Left renal cortex interstitium (tissue), 4 donors: ENCODE measurements around the gene PNMA8C. TPM values are rescaled to one million over a fixed set of nuclear protein-coding genes. Genes with fewer than 3 reads are reported as not detected.
"Not testable (repeated sequence)": the region's sequence is repeated elsewhere in the genome, so short reads cannot be mapped to it uniquely, and the experiment has no call there.

Experiments
- DNase-seq, 4 donors: peaks; one replicate each; pipeline ENCODE4 v3.0.0-alpha.2; 2013; ENCODE audit warnings: low read depth in 4 of 4, low spot score in 2 of 4, missing footprints in 1 of 4
- polyA plus RNA-seq, 4 donors: library from polyadenylated mRNA; unstranded; fragments of 120-200 nt; gene quantifications; one replicate each; pipeline ENCODE4 v1.2.1, GENCODE V29; 2013; ENCODE audit not compliant: insufficient read length in 4 of 4

The PNMA8C gene
- polyA plus RNA-seq, 4 donors: 0.58 to 0.74 (median 0.69) TPM

- no peak for DNase-seq
These were observed 19.9 kb upstream of the PNMA8C start for GRCh38 chr19:46448601-46449000.

GRCh38 chr19:46447824-46448223, 19.1 kb upstream of the PNMA8C start:
- DNase-seq: no peak

- DNase-seq: no peak
These were observed 18.3 kb upstream of the PNMA8C start for GRCh38 chr19:46447006-46447405.

GRCh38 chr19:46446021-46446420, 17.3 kb upstream of the PNMA8C start:
- DNase-seq: no peak

DNA sequence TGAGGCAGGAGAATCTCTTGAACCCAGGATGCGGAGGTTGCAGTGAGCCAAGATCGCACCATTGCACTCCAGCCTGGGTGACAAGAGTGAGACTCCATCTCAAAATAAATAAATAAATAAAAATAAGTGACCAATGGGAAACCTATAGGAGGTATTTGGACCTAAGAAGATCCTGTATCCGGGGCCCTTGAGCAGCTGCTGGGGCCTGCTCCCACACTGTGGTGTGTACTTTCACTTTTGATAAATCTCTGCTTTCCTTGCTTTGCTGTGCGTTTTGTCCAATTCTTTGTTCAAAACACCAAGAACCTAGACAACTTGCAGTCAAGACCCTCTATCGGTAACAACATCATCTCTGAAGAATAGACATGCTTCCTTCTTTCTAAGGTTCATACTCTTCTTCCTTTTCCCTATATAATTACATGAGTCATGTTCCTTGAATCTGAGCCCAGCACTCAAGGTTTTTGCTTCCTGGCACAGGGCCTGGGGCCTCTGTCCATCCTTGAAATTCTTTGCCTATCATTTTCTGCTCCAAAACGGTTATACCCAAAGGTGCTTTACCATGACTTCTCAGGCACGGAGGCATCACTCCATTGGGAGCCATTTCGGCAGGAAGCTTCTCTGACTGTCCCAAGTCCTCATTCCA, 14.2 kb upstream of the PNMA8C start:
- DNase-seq: no peak

DNA sequence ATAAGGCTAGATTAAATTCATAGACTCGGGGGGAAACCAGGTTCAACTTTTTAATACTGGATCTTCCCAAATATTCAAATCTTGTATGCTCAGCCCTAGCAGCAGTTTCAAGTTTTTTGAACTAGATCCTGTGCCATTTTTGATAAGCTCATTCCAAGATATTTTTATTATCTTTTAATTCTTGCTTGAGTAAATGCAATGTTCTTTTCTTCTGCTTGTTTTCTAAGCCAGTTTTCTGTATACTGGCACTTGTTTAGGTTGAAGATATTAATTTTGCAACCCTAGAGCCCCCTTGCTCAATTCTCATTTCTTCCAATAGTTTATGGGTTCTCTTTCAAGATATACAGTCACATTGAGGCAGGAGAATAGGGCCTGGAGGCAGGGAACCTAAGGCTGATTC, 13.1 kb upstream of the PNMA8C start:
- DNase-seq: no peak

DNA sequence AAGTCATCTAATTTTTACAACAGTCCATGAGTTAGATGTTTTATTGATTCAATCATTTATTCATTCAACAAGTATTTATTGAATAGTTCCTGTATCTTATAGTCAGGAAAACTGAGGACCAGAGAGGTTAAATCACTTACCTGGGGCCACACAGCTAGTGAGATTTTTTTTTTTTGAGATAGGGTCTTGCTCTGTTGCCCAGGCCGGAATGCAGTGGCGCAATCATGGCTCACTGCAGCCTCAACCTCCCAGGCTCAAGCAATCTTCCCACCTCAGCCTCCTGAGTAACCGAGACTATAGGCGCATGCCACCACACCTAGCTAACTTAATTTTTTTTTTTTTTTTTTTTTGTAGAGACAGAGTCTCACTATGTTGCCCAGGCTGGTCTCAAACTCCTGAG, 7.0 kb upstream of the PNMA8C start:
- DNase-seq: not testable (repeated sequence)

- DNase-seq: no peak
These were observed 6.3 kb upstream of the PNMA8C start for GRCh38 chr19:46435009-46435408.

- DNase-seq: not testable (repeated sequence)
These were observed 4.7 kb upstream of the PNMA8C start for GRCh38 chr19:46433470-46433869.

DNA sequence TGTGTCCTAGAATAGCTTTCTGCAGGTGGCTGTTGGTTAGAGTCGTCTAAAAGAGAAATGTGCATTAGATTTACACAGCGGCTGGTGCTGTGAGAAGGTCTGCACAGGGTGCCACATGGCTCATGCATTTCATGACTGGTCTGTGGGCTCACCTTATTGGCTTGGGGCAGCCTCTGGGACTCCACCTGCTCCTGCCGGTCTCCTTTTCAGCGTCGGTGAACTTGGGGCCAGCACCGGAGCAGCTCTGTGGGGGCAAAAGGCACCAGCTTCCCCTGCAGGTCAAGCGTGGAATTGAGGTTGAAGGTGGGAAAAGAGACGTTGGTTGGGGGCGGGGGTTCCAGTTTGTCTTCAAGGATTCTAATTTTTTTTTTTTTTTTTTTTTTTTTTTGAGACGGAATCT, 3.1 kb upstream of the PNMA8C start:
- no peak for DNase-seq

GRCh38 chr19:46429999-46430398, 1.3 kb upstream of the PNMA8C start:
- no peak for DNase-seq

GRCh38 chr19:46427518-46428045, 1.2 kb downstream of the PNMA8C start:
- DNase-seq: no peak

DNA sequence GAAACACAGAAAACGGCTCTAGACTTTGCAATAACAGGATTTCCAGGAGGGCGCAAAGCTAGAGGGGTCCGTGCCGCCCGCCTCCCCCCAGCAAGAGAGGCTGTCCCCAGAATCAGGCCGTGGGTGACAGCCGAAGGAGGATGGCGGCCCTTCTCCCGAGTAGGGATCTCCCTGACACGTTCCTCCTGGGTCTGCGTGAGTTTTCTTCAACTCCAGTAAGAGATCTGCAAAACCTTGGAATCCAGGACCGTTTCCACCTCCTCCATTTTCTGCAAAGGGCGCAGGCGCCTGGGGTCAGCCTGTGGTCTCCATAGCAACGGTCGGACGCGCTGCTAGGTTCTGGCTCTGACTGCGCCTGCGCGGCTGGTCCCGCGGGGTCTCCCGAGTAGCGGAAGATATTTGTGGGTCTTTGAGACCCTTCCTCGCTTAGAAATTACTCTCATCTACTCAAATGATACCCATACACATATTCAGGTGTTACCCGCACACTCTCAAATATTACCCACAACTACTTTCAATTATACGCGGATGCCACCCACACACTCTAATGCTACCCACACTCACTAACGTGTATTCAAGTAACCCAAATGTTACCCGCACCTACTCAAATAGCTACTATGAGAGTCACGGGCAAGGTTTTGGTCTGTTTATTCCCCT, 2.1 kb downstream of the PNMA8C start:
- peak in 2 of 4 donors; percentile 85 to 86 for DNase-seq

- peak in 1 of 4 donors; percentile 89 for DNase-seq
These were observed 2.7 kb downstream of the PNMA8C start for GRCh38 chr19:46426035-46426505.

DNA sequence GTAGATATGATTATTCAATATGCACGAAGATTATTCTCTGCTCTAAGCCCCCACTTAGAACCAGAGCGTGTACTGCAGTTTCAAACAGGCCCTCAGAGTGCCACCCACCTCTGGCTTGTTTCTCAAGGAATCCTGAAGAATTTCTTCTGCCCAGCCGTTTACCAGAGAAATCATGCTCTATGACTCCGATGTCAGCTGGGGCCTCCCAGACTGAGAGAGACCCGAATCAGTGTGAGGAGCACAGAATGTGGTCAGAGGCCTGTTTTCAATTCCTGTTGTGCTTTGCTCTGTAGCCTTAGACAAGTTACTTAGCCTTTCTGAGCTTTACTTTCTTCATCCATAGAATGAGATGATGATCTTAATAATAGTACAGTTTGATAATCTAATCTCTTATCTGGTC, 5.5 kb downstream of the PNMA8C start:
- DNase-seq: no peak

DNA sequence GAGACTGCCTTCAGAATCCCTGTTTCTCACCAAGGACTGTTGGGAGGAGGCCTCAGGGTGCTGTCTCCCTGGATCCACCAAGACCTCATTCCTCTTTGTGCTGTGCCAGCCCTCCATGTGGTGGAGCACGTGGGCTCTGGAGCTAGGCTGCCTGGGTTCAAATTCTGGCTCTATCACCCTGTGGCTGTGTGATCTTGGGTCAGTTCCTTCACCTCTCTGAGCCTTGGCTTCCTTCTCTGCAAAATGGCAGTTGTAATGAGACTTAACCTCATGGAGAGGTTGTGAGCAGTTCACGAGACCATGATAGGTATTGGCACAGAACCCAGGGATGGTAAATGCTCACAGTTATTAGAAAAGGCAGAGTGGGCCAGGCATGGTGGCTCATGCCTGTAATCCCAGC, 6.4 kb downstream of the PNMA8C start:
- no peak for DNase-seq

DNA sequence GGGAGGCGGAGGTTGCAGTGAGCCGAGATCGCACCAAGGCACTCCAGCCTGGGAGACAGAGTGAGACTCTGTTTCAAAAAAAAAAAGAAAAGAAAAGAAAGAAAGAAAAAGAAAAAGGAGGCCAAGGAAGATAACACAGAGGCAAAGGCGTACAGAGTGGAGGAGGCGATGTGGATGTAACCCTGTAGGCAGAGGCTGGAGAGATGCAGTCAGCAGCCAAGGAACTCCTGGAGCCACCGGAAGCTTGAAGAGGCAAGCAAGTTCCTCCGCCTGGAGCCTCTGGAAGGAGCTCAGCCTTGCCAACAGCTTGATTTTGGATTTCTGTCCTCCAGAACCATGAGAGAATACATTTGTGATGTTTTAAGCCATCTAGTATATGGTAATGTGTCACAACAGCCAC, 8.7 kb downstream of the PNMA8C start:
- DNase-seq: no peak

DNA sequence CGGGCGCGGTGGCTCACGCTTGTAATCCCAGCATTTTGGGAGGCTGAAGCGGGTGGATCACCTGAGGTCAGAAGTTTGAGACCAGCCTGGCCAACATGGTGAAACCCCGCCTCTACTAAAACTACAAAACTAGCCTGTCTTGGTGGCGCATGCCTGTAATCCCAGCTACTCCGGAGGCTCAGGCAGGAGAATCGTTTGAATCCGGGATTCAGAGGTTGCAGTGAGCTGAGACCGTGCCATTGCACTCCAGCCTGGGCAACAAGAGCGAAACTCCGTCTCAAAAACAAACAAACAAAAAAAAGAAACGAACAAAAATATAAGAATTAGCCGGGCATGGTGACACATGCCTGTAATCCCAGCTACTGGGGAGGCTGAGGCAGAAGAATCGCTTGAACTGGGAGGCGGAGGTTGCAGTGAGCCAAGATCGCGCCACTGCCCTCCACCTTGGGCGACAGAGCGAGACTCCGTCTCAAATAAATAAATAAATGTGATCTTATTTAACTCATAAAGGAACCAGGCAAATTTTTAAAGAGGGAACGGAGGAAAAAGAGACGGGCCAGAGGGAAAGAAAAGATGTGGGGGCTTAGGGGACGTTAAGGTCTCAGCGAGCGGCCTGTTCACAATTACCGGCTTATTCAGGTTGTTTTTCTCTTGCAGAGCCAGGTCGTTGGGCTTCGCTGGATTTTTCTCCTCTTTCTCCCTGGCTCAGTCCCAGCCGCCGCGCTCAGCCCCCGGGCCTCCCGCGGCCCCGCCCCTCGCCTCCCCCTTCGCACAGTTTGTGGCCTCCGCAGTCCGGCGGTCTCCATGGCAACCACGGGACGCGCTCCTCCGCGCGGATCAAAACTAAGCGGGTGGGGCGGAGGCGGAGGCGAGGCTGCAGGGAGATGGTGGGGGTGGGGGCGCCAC, 12.7 kb downstream of the PNMA8C start:
- peak in 3 of 4 donors; percentile 84 to 92 (median 90) for DNase-seq

GRCh38 chr19:46414899-46415298, 13.8 kb downstream of the PNMA8C start:
- DNase-seq: not testable (repeated sequence)

DNA sequence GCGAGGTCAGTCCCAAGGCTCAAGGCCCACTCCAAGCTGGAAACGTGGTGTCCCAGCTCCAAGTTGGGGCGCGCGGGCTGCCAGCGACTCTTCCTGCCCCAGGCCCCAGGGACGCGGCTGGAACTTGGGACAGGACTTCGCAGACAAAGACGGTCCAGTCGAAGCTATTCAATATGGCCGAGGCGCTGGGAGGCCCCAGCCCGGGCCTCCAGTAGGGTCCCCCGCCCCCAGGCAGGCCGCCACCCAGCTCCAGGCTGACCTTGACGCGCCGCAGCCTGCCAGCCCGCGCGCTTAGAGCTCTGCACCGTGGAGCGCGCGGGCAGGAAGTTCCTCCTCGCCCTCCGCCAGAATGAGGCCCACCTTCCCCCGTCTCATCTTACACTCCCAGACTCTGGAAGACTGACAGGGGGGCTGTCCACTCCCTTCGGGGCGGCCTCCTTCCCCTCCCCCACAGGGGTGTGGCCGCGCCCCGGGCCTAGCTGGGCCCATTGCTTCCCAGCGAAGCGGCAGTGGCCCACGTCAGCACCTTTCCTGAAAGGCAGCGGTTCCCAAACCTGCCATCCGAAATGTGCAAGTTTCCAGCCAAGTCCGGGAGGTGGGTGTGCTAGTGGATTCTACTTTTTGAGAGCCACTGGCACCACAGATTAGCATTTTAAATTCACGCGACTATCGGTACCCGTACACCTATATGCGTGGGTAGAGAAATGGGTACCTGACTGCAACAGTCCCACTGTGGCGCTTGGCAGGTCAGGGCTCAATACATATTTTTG, 15.3 kb downstream of the PNMA8C start, which contains the start of gene CCDC8:
TSS of gene CCDC8 (minus strand) at position 303 of the 770 bp plus-strand sequence. CDS start 754 bp downstream, outside the sequence.
- peak in 3 of 4 donors; percentile 89 to 95 (median 93) for DNase-seq
